Measurements from ENCODE around the gene UPK1B.

DNA sequence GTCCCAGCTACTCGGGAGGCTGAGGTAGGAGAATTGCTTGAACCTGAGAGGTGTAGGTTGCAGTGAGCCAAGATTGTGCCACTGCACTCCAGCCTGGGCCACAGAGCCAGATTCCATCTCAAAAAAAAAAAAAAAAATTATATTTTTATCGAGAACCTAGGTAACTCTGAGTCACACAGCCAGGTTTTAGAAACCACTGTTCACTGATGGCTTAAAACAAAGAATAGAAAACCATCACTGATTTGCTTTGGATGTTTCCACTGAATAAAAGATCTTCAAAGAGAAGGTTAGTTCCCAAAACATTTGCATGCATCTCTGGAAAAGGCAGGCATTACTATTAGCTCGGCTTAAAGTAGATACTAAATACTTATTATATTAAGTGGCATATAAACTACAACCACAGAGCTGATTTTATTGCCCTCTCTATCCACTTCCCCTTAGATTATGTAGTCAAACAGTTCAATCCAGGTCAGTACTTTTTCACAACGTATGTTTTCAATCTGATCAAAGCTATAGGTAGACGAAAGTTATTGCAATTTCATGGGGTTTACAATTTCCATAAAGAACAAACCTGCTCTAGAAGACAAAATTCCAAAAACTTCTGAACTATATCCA lies 65.9 kb downstream of the UPK1B start:
- TF ChIP-seq ZFX (IDR thresholded peaks at IDR 0.05), result no peak
- TF ChIP-seq, protein P1, sequence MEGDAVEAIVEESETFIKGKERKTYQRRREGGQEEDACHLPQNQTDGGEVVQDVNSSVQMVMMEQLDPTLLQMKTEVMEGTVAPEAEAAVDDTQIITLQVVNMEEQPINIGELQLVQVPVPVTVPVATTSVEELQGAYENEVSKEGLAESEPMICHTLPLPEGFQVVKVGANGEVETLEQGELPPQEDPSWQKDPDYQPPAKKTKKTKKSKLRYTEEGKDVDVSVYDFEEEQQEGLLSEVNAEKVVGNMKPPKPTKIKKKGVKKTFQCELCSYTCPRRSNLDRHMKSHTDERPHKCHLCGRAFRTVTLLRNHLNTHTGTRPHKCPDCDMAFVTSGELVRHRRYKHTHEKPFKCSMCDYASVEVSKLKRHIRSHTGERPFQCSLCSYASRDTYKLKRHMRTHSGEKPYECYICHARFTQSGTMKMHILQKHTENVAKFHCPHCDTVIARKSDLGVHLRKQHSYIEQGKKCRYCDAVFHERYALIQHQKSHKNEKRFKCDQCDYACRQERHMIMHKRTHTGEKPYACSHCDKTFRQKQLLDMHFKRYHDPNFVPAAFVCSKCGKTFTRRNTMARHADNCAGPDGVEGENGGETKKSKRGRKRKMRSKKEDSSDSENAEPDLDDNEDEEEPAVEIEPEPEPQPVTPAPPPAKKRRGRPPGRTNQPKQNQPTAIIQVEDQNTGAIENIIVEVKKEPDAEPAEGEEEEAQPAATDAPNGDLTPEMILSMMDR (conservative IDR thresholded peaks at IDR 0.05), result no peak

Data from C4-2B (cell line).